ENCODE results near the gene GPR21.

Gene GPR21

GRCh38 chr9:123063896-123064295 lies 30.4 kb downstream of the GPR21 start:
- DNase-seq (ENCODE audit: low read depth): no peak

GRCh38 chr9:123064716-123065115 lies 31.2 kb downstream of the GPR21 start:
- no peak for DNase-seq (ENCODE audit: low read depth)

- DNase-seq (ENCODE audit: low read depth): peak; percentile 24
Observed at GRCh38 chr9:123065196-123065595, 31.7 kb downstream of the GPR21 start.

- DNase-seq (ENCODE audit: low read depth): no peak
Observed at GRCh38 chr9:123067136-123067535, 33.7 kb downstream of the GPR21 start.

DNA sequence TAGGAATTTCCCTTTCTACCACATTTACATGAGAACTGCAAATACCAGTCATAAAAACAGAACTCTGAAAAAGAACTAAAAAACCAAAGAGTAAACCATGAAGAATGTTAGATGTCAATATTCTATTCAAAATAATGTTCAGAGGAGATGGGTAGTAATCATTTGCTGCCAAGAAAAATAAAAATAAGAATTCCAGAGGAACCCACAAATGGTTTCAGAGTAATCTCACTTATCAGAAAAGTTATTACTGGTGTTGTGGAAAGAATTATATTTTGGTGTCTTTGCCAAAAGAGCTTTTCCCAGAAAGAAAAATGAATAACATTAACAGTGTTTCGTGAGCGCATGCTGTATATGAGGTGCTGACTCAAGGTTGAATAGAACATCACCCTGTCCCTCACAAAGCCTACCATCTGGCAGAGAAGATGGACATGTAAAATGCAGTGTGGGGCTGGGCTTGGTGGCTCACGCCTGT lies 35.6 kb downstream of the GPR21 start:
- peak; percentile 96 for DNase-seq (ENCODE audit: low read depth)

DNA sequence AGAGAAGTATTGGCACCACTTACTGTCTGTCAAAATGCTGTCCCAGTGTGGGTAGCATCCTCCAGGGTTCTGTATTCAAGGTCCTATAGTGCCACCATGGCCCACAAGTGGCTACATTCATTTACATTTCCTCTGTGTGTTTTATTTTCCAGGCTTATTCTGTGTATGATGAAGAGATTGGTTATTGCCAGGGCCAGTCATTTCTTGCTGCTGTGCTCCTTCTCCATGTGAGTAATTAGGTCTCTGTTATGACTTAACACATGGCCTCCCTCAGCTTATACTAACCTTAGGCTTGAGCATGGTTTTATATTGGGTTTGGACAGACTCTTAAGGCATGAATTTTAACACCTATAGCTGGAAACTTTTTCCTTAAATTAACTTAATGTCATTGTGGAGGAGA lies 36.7 kb downstream of the GPR21 start:
- DNase-seq (ENCODE audit: low read depth): no peak

DNA sequence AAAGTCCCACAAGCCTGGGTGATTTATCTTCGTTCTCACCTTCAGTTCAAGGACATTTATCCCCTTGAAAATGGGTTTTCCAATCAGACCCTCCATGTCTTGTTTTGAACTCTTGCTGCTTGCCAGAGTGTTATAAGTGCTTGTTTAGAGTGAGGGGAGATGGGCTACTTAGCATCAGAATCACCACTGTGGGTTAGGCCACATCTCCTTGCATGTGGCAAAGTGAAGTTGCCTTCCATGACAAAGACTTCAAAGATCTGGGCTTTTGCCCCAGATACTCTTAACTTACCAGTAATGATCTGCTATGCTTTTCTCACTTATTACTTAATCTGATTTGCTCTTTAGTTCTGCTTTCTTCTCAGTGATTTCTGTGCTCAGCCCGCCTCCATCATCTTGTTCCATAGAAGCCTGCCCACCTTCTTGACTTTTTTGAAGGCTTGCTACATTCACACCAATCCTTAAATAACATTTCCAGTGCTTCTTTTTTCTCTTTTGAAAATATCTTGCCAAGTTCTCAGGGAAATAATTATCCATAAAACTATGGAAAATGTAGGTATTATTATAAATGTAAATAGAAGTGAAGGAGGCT lies 39.0 kb downstream of the GPR21 start:
- no peak for DNase-seq (ENCODE audit: low read depth)

GRCh38 chr9:123073441-123073840 lies 40.0 kb downstream of the GPR21 start:
- DNase-seq (ENCODE audit: low read depth): no peak

GRCh38 chr9:123073991-123074422 lies 40.5 kb downstream of the GPR21 start:
- peak; percentile 59 for DNase-seq (ENCODE audit: low read depth)

- DNase-seq (ENCODE audit: low read depth): no peak
Observed at GRCh38 chr9:123074628-123075027, 41.2 kb downstream of the GPR21 start.

DNA sequence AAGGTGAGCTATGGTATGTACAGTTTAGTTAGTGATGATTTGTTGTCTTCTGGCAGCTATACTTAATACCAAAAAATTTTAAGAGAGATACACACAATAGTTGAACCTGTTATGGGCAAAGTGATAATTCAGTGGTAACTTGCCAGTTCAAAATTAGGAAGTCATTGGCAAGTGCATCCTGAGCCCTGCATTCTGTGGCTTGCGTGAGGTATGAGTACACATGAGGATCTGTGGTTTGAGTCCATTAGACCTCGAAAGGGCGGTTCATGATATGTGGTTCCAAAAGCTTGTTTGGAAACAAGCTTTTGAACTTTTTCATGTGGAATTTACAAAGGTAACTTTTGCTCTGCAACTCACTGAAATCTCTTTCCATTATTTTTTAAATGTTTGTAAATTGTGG lies 47.0 kb downstream of the GPR21 start:
- DNase-seq (ENCODE audit: low read depth): no peak

DNA sequence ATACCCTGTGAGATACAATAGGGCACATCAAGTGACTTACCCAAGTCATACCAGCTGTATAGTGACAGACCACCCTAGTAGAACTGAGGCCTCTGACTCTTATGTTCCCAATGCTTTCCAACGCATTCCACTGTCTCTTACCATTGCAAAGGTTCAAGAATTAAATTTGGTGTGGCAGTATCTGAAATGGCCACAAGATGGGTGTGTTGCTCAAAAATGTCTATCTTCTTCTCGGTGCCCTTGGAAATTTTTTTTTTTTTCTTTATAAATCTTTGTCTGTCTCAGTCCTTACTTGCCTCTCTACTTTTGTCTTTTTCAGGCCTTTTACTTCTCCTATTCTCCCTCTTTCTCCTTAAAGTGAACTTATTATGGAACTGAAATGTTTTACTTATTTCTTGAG lies 48.4 kb downstream of the GPR21 start:
- peak; percentile 58 for DNase-seq (ENCODE audit: low read depth)

DNA sequence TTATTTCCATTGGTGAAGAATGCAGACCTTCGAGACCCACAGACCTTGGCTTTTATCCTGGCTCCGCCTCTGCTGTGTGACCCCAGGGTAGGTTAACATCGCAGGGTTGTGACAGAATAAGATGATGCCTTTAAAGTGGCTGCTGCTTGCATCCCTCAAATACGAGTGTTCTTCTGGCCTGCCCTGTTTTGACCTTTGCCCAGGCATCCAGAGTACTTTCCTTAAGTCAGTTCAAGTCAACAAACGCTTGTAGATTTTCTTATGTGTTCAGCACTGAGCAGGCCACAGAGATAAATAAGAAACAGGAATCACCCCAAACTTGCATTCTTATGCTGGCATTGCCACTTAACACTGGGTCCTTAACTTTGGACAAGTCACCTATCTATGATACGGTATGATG lies 50.2 kb downstream of the GPR21 start:
- no peak for DNase-seq (ENCODE audit: low read depth)

DNA sequence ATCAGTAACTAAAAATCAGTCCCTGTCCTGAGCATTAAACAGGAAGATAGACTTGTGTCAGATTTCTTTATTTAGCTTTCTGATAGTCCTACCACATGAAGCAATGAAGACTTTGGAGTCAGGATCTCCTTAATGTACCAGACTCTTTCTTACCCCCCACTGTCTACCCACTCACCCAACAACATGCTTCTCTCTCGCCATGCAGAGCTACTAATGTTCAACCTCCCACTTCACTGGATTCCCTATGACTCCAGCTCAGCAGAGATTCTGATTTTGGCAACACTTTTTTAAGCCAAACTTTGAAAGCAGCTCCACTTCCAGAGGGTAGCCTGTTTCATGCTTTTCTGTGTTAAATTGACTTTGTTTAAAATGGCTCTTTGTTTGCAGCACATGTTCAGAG lies 50.8 kb downstream of the GPR21 start:
- DNase-seq (ENCODE audit: low read depth): no peak
